Thymus (tissue), 11 donors: ENCODE results near the gene IMMP2L. TPM values are rescaled to one million over a fixed set of nuclear protein-coding genes. Genes with fewer than 3 reads are reported as not detected.

ENCODE experiments used
- DNase-seq, 9 donors: peaks; one replicate each; pipeline ENCODE4 v3.0.0-alpha.2; 2013; ENCODE audit warnings: low spot score in 9 of 9, low read depth in 6 of 9, missing footprints in 1 of 9
- H3K27ac ChIP-seq, 2 donors: one replicate each; pipeline ENCODE4 v1.5.1; 2013; ENCODE audit warnings: control low read depth in 1 of 2, low read depth in 1 of 2, low read length in 1 of 2, mild to moderate bottlenecking in 1 of 2, moderate library complexity in 1 of 2
- H3K27me3 ChIP-seq, 2 donors: one replicate each; pipeline ENCODE4 v1.5.1; 2013; ENCODE audit warnings: low read length in 1 of 2; ENCODE audit not compliant: control insufficient read depth in 2 of 2, insufficient read depth in 1 of 2
- H3K36me3 ChIP-seq, 2 donors: one replicate each; pipeline ENCODE4 v1.5.1; 2013; ENCODE audit warnings: low read length in 1 of 2, mild to moderate bottlenecking in 1 of 2, moderate library complexity in 1 of 2; ENCODE audit not compliant: control insufficient read depth in 2 of 2, insufficient read depth in 2 of 2
- H3K4me1 ChIP-seq, 2 donors: one replicate each; pipeline ENCODE4 v1.5.1; 2013; ENCODE audit warnings: low read length in 2 of 2; ENCODE audit not compliant: control insufficient read depth in 2 of 2, insufficient read depth in 2 of 2
- H3K4me3 ChIP-seq, 2 donors: one replicate each; pipeline ENCODE4 v1.5.1; 2013; ENCODE audit warnings: low read length in 2 of 2, control low read depth in 1 of 2, mild to moderate bottlenecking in 1 of 2
- H3K9me3 ChIP-seq, 2 donors: one replicate each; pipeline ENCODE4 v1.5.1; 2013; ENCODE audit warnings: low read length in 1 of 2, mild to moderate bottlenecking in 1 of 2; ENCODE audit not compliant: control insufficient read depth in 2 of 2, insufficient read depth in 1 of 2
- WGBS: extraction: QIAGEN DNeasy Blood & Tissue Kit; methylation state at CpG from one replicate; pipeline ENCODE4 v1.1.7; 2013; 5-methylcytosine and 5-hydroxymethylcytosine counted together
- polyA plus RNA-seq: library from polyadenylated mRNA; stranded (reverse); fragments of 200-250 nt; gene quantifications from one replicate; pipeline ENCODE4 v1.2.3, GENCODE V29; 2013
- total RNA-seq: library from RNA; stranded (reverse); fragments of 120-200 nt; gene quantifications from one replicate; pipeline ENCODE4 v1.2.4, GENCODE V29; 2013
- donor health status: healthy.

IMMP2L gene
- total and polyA plus RNA-seq, 2 donors, result 11.0 to 12.8 TPM

- no peak for DNase-seq
- Histone ChIP-seq H3K4me1 (no peaks in the 10 kb centered on the region), H3K27me3 (no peaks in the 10 kb centered on the region), H3K4me3 (no peak overlapping the region), H3K27ac (no peak overlapping the region), H3K36me3 (no peaks in the 10 kb centered on the region), H3K9me3 (no peaks in the 10 kb centered on the region)
These were observed 601.5 kb downstream of the IMMP2L start for GRCh38 chr7:110960811-110961210.

GRCh38 chr7:110948280-110948679 is 614.0 kb downstream of the IMMP2L start:
- no peaks in the 10 kb centered on the region for H3K9me3 ChIP-seq
- DNase-seq, result no peak
- no peak overlapping the region for H3K4me3 ChIP-seq
- H3K27me3 ChIP-seq, result no peaks in the 10 kb centered on the region
- H3K4me1 ChIP-seq, result no peaks in the 10 kb centered on the region
- no peak overlapping the region for H3K27ac ChIP-seq
- H3K36me3 ChIP-seq, result no peaks in the 10 kb centered on the region

- no peaks in the 10 kb centered on the region for H3K27me3 ChIP-seq
- no peaks in the 10 kb centered on the region for H3K9me3 ChIP-seq
- no peaks in the 10 kb centered on the region for H3K36me3 ChIP-seq
- 96% methylated on average over 3 of the region's 3 CpGs for WGBS
- no peak for DNase-seq
- no peak overlapping the region for H3K4me3 ChIP-seq
- H3K4me1 ChIP-seq, result no peaks in the 10 kb centered on the region
- H3K27ac ChIP-seq, result no peak overlapping the region
These were observed 614.9 kb downstream of the IMMP2L start for GRCh38 chr7:110947408-110947807.

- no peaks in the 10 kb centered on the region for H3K36me3 ChIP-seq
- no peak overlapping the region for H3K4me3 ChIP-seq
- WGBS, result 83% methylated on average over 9 of the region's 9 CpGs
- no peaks in the 10 kb centered on the region for H3K27me3 ChIP-seq
- H3K4me1 ChIP-seq, result no peaks in the 10 kb centered on the region
- no peaks in the 10 kb centered on the region for H3K9me3 ChIP-seq
- DNase-seq, result no peak
- no peak overlapping the region for H3K27ac ChIP-seq
These were observed 617.2 kb downstream of the IMMP2L start for GRCh38 chr7:110944966-110945644.

GRCh38 chr7:110944448-110944847 is 617.8 kb downstream of the IMMP2L start:
- Histone ChIP-seq H3K9me3 (no peaks in the 10 kb centered on the region), H3K27me3 (no peaks in the 10 kb centered on the region), H3K36me3 (no peaks in the 10 kb centered on the region), H3K4me1 (no peaks in the 10 kb centered on the region), H3K4me3 (no peak overlapping the region), H3K27ac (no peak overlapping the region)
- whole genome bisulfite sequencing, result over 99% methylated on average over 7 of the region's 7 CpGs
- no peak for DNase-seq

GRCh38 chr7:110943701-110944345 is 618.5 kb downstream of the IMMP2L start:
- H3K4me3 ChIP-seq, result no peak overlapping the region
- no peaks in the 10 kb centered on the region for H3K27me3 ChIP-seq
- H3K27ac ChIP-seq, result no peak overlapping the region
- no peaks in the 10 kb centered on the region for H3K36me3 ChIP-seq
- WGBS, result 95% methylated on average over 4 of the region's 4 CpGs
- DNase-seq, result no peak
- H3K9me3 ChIP-seq, result no peaks in the 10 kb centered on the region
- H3K4me1 ChIP-seq, result no peaks in the 10 kb centered on the region

GRCh38 chr7:110941385-110941784 is 620.9 kb downstream of the IMMP2L start:
- DNase-seq, result no peak
- H3K4me1 ChIP-seq, result no peaks in the 10 kb centered on the region
- H3K27me3 ChIP-seq, result no peaks in the 10 kb centered on the region
- 96% methylated on average over 3 of the region's 3 CpGs for WGBS
- H3K9me3 ChIP-seq, result no peaks in the 10 kb centered on the region
- H3K36me3 ChIP-seq, result no peaks in the 10 kb centered on the region
- no peak overlapping the region for H3K27ac ChIP-seq
- no peak overlapping the region for H3K4me3 ChIP-seq

- no peak for DNase-seq
- no peak overlapping the region for H3K27ac ChIP-seq
- WGBS, result 96% methylated on average over 1 of the region's 1 CpG
- H3K27me3 ChIP-seq, result no peaks in the 10 kb centered on the region
- no peaks in the 10 kb centered on the region for H3K9me3 ChIP-seq
- no peaks in the 10 kb centered on the region for H3K36me3 ChIP-seq
- no peak overlapping the region for H3K4me3 ChIP-seq
- H3K4me1 ChIP-seq, result no peaks in the 10 kb centered on the region
These were observed 621.5 kb downstream of the IMMP2L start for GRCh38 chr7:110940756-110941155.

- no peaks in the 10 kb centered on the region for H3K4me1 ChIP-seq
- no peaks in the 10 kb centered on the region for H3K27me3 ChIP-seq
- no peaks in the 10 kb centered on the region for H3K9me3 ChIP-seq
- no peaks in the 10 kb centered on the region for H3K36me3 ChIP-seq
- WGBS, result 100% methylated on average over 1 of the region's 1 CpG
- no peak overlapping the region for H3K27ac ChIP-seq
- DNase-seq, result no peak
- no peak overlapping the region for H3K4me3 ChIP-seq
These were observed 624.1 kb downstream of the IMMP2L start for GRCh38 chr7:110938165-110938564.
